GM12878 (cell line): ENCODE measurements around the gene RRN3.
"Not testable (repeated sequence)": the region's sequence is repeated elsewhere in the genome, so short reads cannot be mapped to it uniquely, and the experiment has no call there.

Experiments used
- POLR2A ChIP-seq: IDR thresholded peaks from 2 replicates; pipeline ENCODE4 v1.6.1; 2011; ENCODE audit warnings: low read depth, mild to moderate bottlenecking, low read length
- POLR2AphosphoS5 ChIP-seq: IDR thresholded peaks from 2 replicates; pipeline ENCODE4 v1.6.1; 2011; ENCODE audit warnings: mild to moderate bottlenecking, low read length, inconsistent platforms
- TF ChIP-seq, protein P1 (sequence below): IDR thresholded peaks from 2 replicates; pipeline ENCODE4 v1.6.1; 2012; ENCODE audit warnings: low read depth, low read length, improper control_type of control experiment

DNA sequence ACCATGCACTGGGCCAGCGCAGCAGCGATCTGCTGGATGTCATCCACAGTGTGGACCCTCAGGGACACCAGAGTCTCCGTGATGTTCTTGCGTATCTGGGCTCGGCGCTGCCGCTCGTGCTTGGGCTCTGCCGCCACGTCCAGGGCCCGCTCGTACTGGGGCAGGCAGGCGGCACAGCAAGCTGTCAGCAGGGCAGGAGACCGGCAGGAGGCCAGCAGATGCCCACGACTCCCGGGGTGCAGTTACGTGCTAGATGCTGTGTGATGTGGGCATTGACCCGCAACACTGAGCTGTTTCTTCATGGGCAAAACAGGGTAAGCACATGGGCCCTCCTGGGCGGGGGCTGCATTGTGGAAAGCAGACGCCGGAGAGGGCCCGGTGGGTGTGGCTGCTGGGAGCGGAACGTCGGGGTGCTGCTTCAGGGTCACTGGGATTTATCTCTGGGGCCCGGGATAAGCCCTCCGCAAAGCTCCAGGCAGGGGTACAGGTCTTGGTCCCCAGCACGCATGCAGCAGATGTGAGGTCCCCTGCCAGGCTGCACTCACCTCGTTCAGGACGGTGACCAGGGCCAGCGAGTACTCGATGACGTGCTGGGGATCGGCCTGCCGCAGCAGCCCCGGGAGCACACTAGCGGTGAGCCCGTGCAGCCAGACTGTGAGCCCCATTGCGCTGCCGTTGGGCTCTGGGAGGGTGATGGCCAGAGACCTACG is 38.8 kb upstream of the RRN3 start:
- TF ChIP-seq, protein P1, sequence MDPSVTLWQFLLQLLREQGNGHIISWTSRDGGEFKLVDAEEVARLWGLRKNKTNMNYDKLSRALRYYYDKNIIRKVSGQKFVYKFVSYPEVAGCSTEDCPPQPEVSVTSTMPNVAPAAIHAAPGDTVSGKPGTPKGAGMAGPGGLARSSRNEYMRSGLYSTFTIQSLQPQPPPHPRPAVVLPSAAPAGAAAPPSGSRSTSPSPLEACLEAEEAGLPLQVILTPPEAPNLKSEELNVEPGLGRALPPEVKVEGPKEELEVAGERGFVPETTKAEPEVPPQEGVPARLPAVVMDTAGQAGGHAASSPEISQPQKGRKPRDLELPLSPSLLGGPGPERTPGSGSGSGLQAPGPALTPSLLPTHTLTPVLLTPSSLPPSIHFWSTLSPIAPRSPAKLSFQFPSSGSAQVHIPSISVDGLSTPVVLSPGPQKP = not testable (repeated sequence)
- TF ChIP-seq POLR2AphosphoS5, POLR2A: not testable (repeated sequence)
